ENCODE results near the gene SUSD6.
A peak's percentile ranks its signal among the peaks of the same experiment; 100 is the strongest.

Gene SUSD6

GRCh38 chr14:69705706-69706105 is 94.3 kb downstream of the SUSD6 start:
- H3K4me1 ChIP-seq (ENCODE audit: control insufficient read depth in 5 of 5, insufficient read depth in 5 of 5, low read length in 5 of 5): peaks cover 4 to 56% (median 37%) of the 10 kb centered on the region in 5 donors
- peaks cover 10 to 49% (median 38%) of the 10 kb centered on the region in 5 donors for H3K36me3 ChIP-seq (ENCODE audit: control insufficient read depth in 5 of 5, insufficient read depth in 5 of 5, low read length in 5 of 5)
- no peak overlapping the region for H3K27ac ChIP-seq (ENCODE audit: low read depth, low read length)
- H3K9me3 ChIP-seq (ENCODE audit: control insufficient read depth in 5 of 5, low read length in 5 of 5): no peaks in the 10 kb centered on the region
- no peak overlapping the region for H3K9ac ChIP-seq (ENCODE audit: low read length in 5 of 5)
- no peaks in the 10 kb centered on the region for H3K27me3 ChIP-seq (ENCODE audit: control insufficient read depth in 5 of 5, insufficient read depth in 4 of 5, low read length in 5 of 5)
- no peak overlapping the region for H3K4me3 ChIP-seq (ENCODE audit: low read depth in 1 of 5, low read length in 5 of 5)

- Histone ChIP-seq H3K9me3 (ENCODE audit: control insufficient read depth in 5 of 5, low read length in 5 of 5) (no peaks in the 10 kb centered on the region), H3K27me3 (ENCODE audit: control insufficient read depth in 5 of 5, insufficient read depth in 4 of 5, low read length in 5 of 5) (no peaks in the 10 kb centered on the region), H3K27ac (ENCODE audit: low read depth, low read length) (no peak overlapping the region), H3K36me3 (ENCODE audit: control insufficient read depth in 5 of 5, insufficient read depth in 5 of 5, low read length in 5 of 5) (peaks cover 10 to 54% (median 42%) of the 10 kb centered on the region in 5 donors), H3K4me1 (ENCODE audit: control insufficient read depth in 5 of 5, insufficient read depth in 5 of 5, low read length in 5 of 5) (peaks cover 19 to 56% (median 37%) of the 10 kb centered on the region in 5 donors), H3K9ac (ENCODE audit: low read length in 5 of 5) (no peak overlapping the region), H3K4me3 (ENCODE audit: low read depth in 1 of 5, low read length in 5 of 5) (no peak overlapping the region)
Observed at GRCh38 chr14:69708049-69708448, 96.7 kb downstream of the SUSD6 start.

- H3K36me3 ChIP-seq (ENCODE audit: control insufficient read depth in 5 of 5, insufficient read depth in 5 of 5, low read length in 5 of 5): peaks cover 10 to 50% (median 35%) of the 10 kb centered on the region in 5 donors
- H3K4me3 ChIP-seq (ENCODE audit: low read depth in 1 of 5, low read length in 5 of 5): no peak overlapping the region
- no peak overlapping the region for H3K9ac ChIP-seq (ENCODE audit: low read length in 5 of 5)
- H3K27me3 ChIP-seq (ENCODE audit: control insufficient read depth in 5 of 5, insufficient read depth in 4 of 5, low read length in 5 of 5): no peaks in the 10 kb centered on the region
- H3K9me3 ChIP-seq (ENCODE audit: control insufficient read depth in 5 of 5, low read length in 5 of 5): no peaks in the 10 kb centered on the region
- peaks cover 14 to 54% (median 33%) of the 10 kb centered on the region in 5 donors for H3K4me1 ChIP-seq (ENCODE audit: control insufficient read depth in 5 of 5, insufficient read depth in 5 of 5, low read length in 5 of 5)
- no peak overlapping the region for H3K27ac ChIP-seq (ENCODE audit: low read depth, low read length)
Observed at GRCh38 chr14:69708586-69709560, 97.5 kb downstream of the SUSD6 start.

GRCh38 chr14:69710378-69710777 is 99.0 kb downstream of the SUSD6 start:
- Histone ChIP-seq H3K9me3 (ENCODE audit: control insufficient read depth in 5 of 5, low read length in 5 of 5) (no peaks in the 10 kb centered on the region), H3K4me3 (ENCODE audit: low read depth in 1 of 5, low read length in 5 of 5) (no peak overlapping the region), H3K4me1 (ENCODE audit: control insufficient read depth in 5 of 5, insufficient read depth in 5 of 5, low read length in 5 of 5) (peaks cover 14 to 45% (median 35%) of the 10 kb centered on the region in 5 donors), H3K27ac (ENCODE audit: low read depth, low read length) (peak overlapping the region; percentile 84), H3K36me3 (ENCODE audit: control insufficient read depth in 5 of 5, insufficient read depth in 5 of 5, low read length in 5 of 5) (peaks cover 10 to 48% (median 34%) of the 10 kb centered on the region in 5 donors), H3K9ac (ENCODE audit: low read length in 5 of 5) (no peak overlapping the region), H3K27me3 (ENCODE audit: control insufficient read depth in 5 of 5, insufficient read depth in 4 of 5, low read length in 5 of 5) (no peaks in the 10 kb centered on the region)

- H3K4me3 ChIP-seq (ENCODE audit: low read depth in 1 of 5, low read length in 5 of 5): no peak overlapping the region
- H3K27me3 ChIP-seq (ENCODE audit: control insufficient read depth in 5 of 5, insufficient read depth in 4 of 5, low read length in 5 of 5): no peaks in the 10 kb centered on the region
- H3K27ac ChIP-seq (ENCODE audit: low read depth, low read length): peak overlapping the region; percentile 84
- peaks cover 10 to 42% (median 34%) of the 10 kb centered on the region in 5 donors for H3K36me3 ChIP-seq (ENCODE audit: control insufficient read depth in 5 of 5, insufficient read depth in 5 of 5, low read length in 5 of 5)
- peak overlapping the region in 2 of 5 donors; percentile 11 to 26 for H3K9ac ChIP-seq (ENCODE audit: low read length in 5 of 5)
- peaks cover 17 to 45% (median 41%) of the 10 kb centered on the region in 5 donors for H3K4me1 ChIP-seq (ENCODE audit: control insufficient read depth in 5 of 5, insufficient read depth in 5 of 5, low read length in 5 of 5)
- H3K9me3 ChIP-seq (ENCODE audit: control insufficient read depth in 5 of 5, low read length in 5 of 5): no peaks in the 10 kb centered on the region
Observed at GRCh38 chr14:69711065-69711464, 99.7 kb downstream of the SUSD6 start.

- H3K4me1 ChIP-seq (ENCODE audit: control insufficient read depth in 5 of 5, insufficient read depth in 5 of 5, low read length in 5 of 5): peaks cover 21 to 49% (median 45%) of the 10 kb centered on the region in 5 donors
- no peak overlapping the region for H3K9ac ChIP-seq (ENCODE audit: low read length in 5 of 5)
- H3K36me3 ChIP-seq (ENCODE audit: control insufficient read depth in 5 of 5, insufficient read depth in 5 of 5, low read length in 5 of 5): peaks cover 10 to 38% (median 32%) of the 10 kb centered on the region in 5 donors
- H3K4me3 ChIP-seq (ENCODE audit: low read depth in 1 of 5, low read length in 5 of 5): peak overlapping the region in 2 of 5 donors; percentile 26 to 48
- no peaks in the 10 kb centered on the region for H3K9me3 ChIP-seq (ENCODE audit: control insufficient read depth in 5 of 5, low read length in 5 of 5)
- H3K27me3 ChIP-seq (ENCODE audit: control insufficient read depth in 5 of 5, insufficient read depth in 4 of 5, low read length in 5 of 5): no peaks in the 10 kb centered on the region
- H3K27ac ChIP-seq (ENCODE audit: low read depth, low read length): peak overlapping the region; percentile 84
Observed at GRCh38 chr14:69711477-69711876, 100.1 kb downstream of the SUSD6 start.

- no peaks in the 10 kb centered on the region for H3K27me3 ChIP-seq (ENCODE audit: control insufficient read depth in 5 of 5, insufficient read depth in 4 of 5, low read length in 5 of 5)
- H3K4me1 ChIP-seq (ENCODE audit: control insufficient read depth in 5 of 5, insufficient read depth in 5 of 5, low read length in 5 of 5): peaks cover 21 to 54% (median 50%) of the 10 kb centered on the region in 5 donors
- H3K36me3 ChIP-seq (ENCODE audit: control insufficient read depth in 5 of 5, insufficient read depth in 5 of 5, low read length in 5 of 5): peaks cover 6 to 36% (median 28%) of the 10 kb centered on the region in 5 donors
- peak overlapping the region in 3 of 5 donors; percentile 4 to 29 (median 12) for H3K9ac ChIP-seq (ENCODE audit: low read length in 5 of 5)
- peak overlapping the region; percentile 84 for H3K27ac ChIP-seq (ENCODE audit: low read depth, low read length)
- H3K4me3 ChIP-seq (ENCODE audit: low read depth in 1 of 5, low read length in 5 of 5): peak overlapping the region in 3 of 5 donors; percentile 5 to 48 (median 26)
- no peaks in the 10 kb centered on the region for H3K9me3 ChIP-seq (ENCODE audit: control insufficient read depth in 5 of 5, low read length in 5 of 5)
Observed at GRCh38 chr14:69711881-69712560, 100.6 kb downstream of the SUSD6 start.

GRCh38 chr14:69712599-69713088 is 101.2 kb downstream of the SUSD6 start:
- H3K4me1 ChIP-seq (ENCODE audit: control insufficient read depth in 5 of 5, insufficient read depth in 5 of 5, low read length in 5 of 5): peaks cover 21 to 57% (median 51%) of the 10 kb centered on the region in 5 donors
- H3K27me3 ChIP-seq (ENCODE audit: control insufficient read depth in 5 of 5, insufficient read depth in 4 of 5, low read length in 5 of 5): no peaks in the 10 kb centered on the region

GRCh38 chr14:69713209-69713781 is 101.9 kb downstream of the SUSD6 start:
- Histone ChIP-seq H3K9me3 (ENCODE audit: control insufficient read depth in 5 of 5, low read length in 5 of 5) (no peaks in the 10 kb centered on the region), H3K4me3 (ENCODE audit: low read depth in 1 of 5, low read length in 5 of 5) (no peak overlapping the region), H3K9ac (ENCODE audit: low read length in 5 of 5) (no peak overlapping the region), H3K4me1 (ENCODE audit: control insufficient read depth in 5 of 5, insufficient read depth in 5 of 5, low read length in 5 of 5) (peaks cover 22 to 63% (median 51%) of the 10 kb centered on the region in 5 donors), H3K27me3 (ENCODE audit: control insufficient read depth in 5 of 5, insufficient read depth in 4 of 5, low read length in 5 of 5) (no peaks in the 10 kb centered on the region), H3K36me3 (ENCODE audit: control insufficient read depth in 5 of 5, insufficient read depth in 5 of 5, low read length in 5 of 5) (peaks cover 5 to 29% (median 25%) of the 10 kb centered on the region in 5 donors), H3K27ac (ENCODE audit: low read depth, low read length) (peak overlapping the region; percentile 84)

More at GRCh38 chr14:69712599-69713088, 101.2 kb downstream of the SUSD6 start:
- peak overlapping the region in 3 of 5 donors; percentile 8 to 29 (median 12) for H3K9ac ChIP-seq (ENCODE audit: low read length in 5 of 5)
- no peaks in the 10 kb centered on the region for H3K9me3 ChIP-seq (ENCODE audit: control insufficient read depth in 5 of 5, low read length in 5 of 5)
- peak overlapping the region; percentile 84 for H3K27ac ChIP-seq (ENCODE audit: low read depth, low read length)
- H3K4me3 ChIP-seq (ENCODE audit: low read depth in 1 of 5, low read length in 5 of 5): peak overlapping the region in 2 of 5 donors; percentile 5 to 26
- H3K36me3 ChIP-seq (ENCODE audit: control insufficient read depth in 5 of 5, insufficient read depth in 5 of 5, low read length in 5 of 5): peaks cover 5 to 32% (median 25%) of the 10 kb centered on the region in 5 donors
